HL-60/S4 treated with phorbol 12-myristate 13-acetate at 8.2 ng/mL for 4 days and 3 days (cell line): Measurements from ENCODE around the gene SCAMP1.

ENCODE experiments used
- in situ Hi-C: fragments of 300-500 bp; cut with MboI; formaldehyde crosslinking; loops from 2 replicates; pipeline ENCODE4 v1.15.0; 2022; ENCODE audit warnings: low sequenced_read_pairs

The SCAMP1 gene

GRCh38 chr5:78509884-78510769 is 149.7 kb downstream of the SCAMP1 start:
- in situ Hi-C loops: no loop called here

GRCh38 chr5:78511121-78511906 is 150.9 kb downstream of the SCAMP1 start:
- in situ Hi-C loops: no loop called here

GRCh38 chr5:78512435-78512834 is 152.0 kb downstream of the SCAMP1 start:
- in situ Hi-C loops: no loop called here

- in situ Hi-C loops: no loop called here
Observed at GRCh38 chr5:78513441-78513840, 153.0 kb downstream of the SCAMP1 start.

GRCh38 chr5:78514427-78515330 is 154.3 kb downstream of the SCAMP1 start:
- in situ Hi-C loops: no loop called here

- in situ Hi-C loops: no loop called here
Observed at GRCh38 chr5:78515670-78516069, 155.3 kb downstream of the SCAMP1 start.

GRCh38 chr5:78518365-78519197 is 158.2 kb downstream of the SCAMP1 start:
- in situ Hi-C loops: no loop called here

GRCh38 chr5:78519198-78519941 is 159.0 kb downstream of the SCAMP1 start:
- in situ Hi-C loops: no loop called here

- in situ Hi-C loops: no loop called here
Observed at GRCh38 chr5:78521455-78521854, 161.0 kb downstream of the SCAMP1 start.

- in situ Hi-C loops: no loop called here
Observed at GRCh38 chr5:78522476-78523260, 162.3 kb downstream of the SCAMP1 start.

- in situ Hi-C loops: no loop called here
Observed at GRCh38 chr5:78523314-78524193, 163.1 kb downstream of the SCAMP1 start.

GRCh38 chr5:78526049-78526525 is 165.7 kb downstream of the SCAMP1 start:
- in situ Hi-C loops: no loop called here

GRCh38 chr5:78527054-78527859 is 166.8 kb downstream of the SCAMP1 start:
- in situ Hi-C loops: no loop called here

- in situ Hi-C loops: no loop called here
Observed at GRCh38 chr5:78527925-78528324, 167.5 kb downstream of the SCAMP1 start.
